CD4-positive, alpha-beta T cell (primary cell): ENCODE measurements around the gene KIAA0825. TPM values are rescaled to one million over a fixed set of nuclear protein-coding genes. Genes with fewer than 3 reads are reported as not detected.
A peak's percentile ranks its signal among the peaks of the same experiment; 100 is the strongest.

Experiments used
- ATAC-seq: fragments of 200-7000 bp; cut with Tn5 transposase; one replicate; pipeline ENCODE4 v1.10.0; 2022; ENCODE audit warnings: mild to moderate bottlenecking; ENCODE audit not compliant: poor library complexity
- CTCF ChIA-PET: fragments of 350-600 bp; sonication (Branson Sonifier 250); formaldehyde crosslinking; loops from one replicate; lab custom pipeline; 2021; ENCODE audit warnings: antibody characterized with exemption, inconsistent platforms; lab: Charles Lee
- POLR2A ChIA-PET: fragments of 350-600 bp; sonication (Branson Sonifier 250); formaldehyde crosslinking; loops from one replicate; lab custom pipeline; 2021; ENCODE audit warnings: antibody characterized with exemption, inconsistent platforms; lab: Charles Lee
- DNase-seq, 14 experiments: peaks; one replicate each; pipeline ENCODE4 v3.0.0-alpha.2; 2013 to 2020; ENCODE audit warnings: mixed read lengths in 2 of 14
- H3K27ac ChIP-seq, 2 donors: one replicate each; pipeline versions ENCODE4 v1.5.1 to v1.7.0; 2013; ENCODE audit warnings: low read length in 2 of 2, low read depth in 1 of 2, mild to moderate bottlenecking in 1 of 2
- H3K27me3 ChIP-seq, 2 experiments: 1 replicate in 1 of 2; 2 replicates in 1 of 2; pipeline versions ENCODE4 v1.6.1 to v1.7.0; 2013; ENCODE audit warnings: low read length in 2 of 2, control low read depth in 1 of 2, mild to moderate bottlenecking in 1 of 2, moderate library complexity in 1 of 2; ENCODE audit not compliant: insufficient read depth in 2 of 2, control insufficient read depth in 1 of 2
- H3K36me3 ChIP-seq: one replicate; pipeline ENCODE4 v1.6.1; 2013; ENCODE audit warnings: low read length, control low read depth; ENCODE audit not compliant: insufficient read depth
- H3K4me1 ChIP-seq: one replicate; pipeline ENCODE4 v1.6.1; 2013; ENCODE audit warnings: low read length, control low read depth; ENCODE audit not compliant: insufficient read depth
- H3K4me3 ChIP-seq: one replicate; pipeline ENCODE4 v1.5.1; 2013; ENCODE audit warnings: mild to moderate bottlenecking, low read length, moderate library complexity
- H3K9me3 ChIP-seq, 2 experiments: 1 replicate in 1 of 2; 2 replicates in 1 of 2; pipeline versions ENCODE4 v1.6.1 to v1.7.0; 2013; ENCODE audit warnings: low read length in 2 of 2, mild to moderate bottlenecking in 2 of 2, control low read depth in 1 of 2, moderate library complexity in 1 of 2; ENCODE audit not compliant: control insufficient read depth in 1 of 2, insufficient read depth in 1 of 2
- H3K27ac Mint-ChIP-seq: one replicate; pipeline ENCODE4 v1.8.0; 2020; ENCODE audit warnings: mixed read lengths
- H3K27me3 Mint-ChIP-seq: one replicate; pipeline ENCODE4 v1.8.0; 2021; ENCODE audit warnings: mixed read lengths
- H3K36me3 Mint-ChIP-seq: one replicate; pipeline ENCODE4 v1.8.0; 2021; ENCODE audit warnings: low read depth, mixed read lengths
- H3K4me1 Mint-ChIP-seq: one replicate; pipeline ENCODE4 v1.8.0; 2021; ENCODE audit warnings: low read depth, mixed read lengths
- H3K4me3 Mint-ChIP-seq: one replicate; pipeline ENCODE4 v1.8.0; 2020; ENCODE audit warnings: mild to moderate bottlenecking, mixed read lengths
- H3K9me3 Mint-ChIP-seq: one replicate; pipeline ENCODE4 v1.8.0; 2020; ENCODE audit warnings: mixed read lengths
- intact Hi-C, 2 experiments: fragments of 100-400 bp; cut with DNase I in 1 of 2; cut with micrococcal nuclease in 1 of 2; formaldehyde crosslinking; loops; one replicate each; pipeline versions ENCODE4 v1.15.1 to v1.9.0; 2023 to 2025; cut with DNase I, micrococcal nuclease
- total RNA-seq, 174 experiments: library from RNA in 2 of 174; stranded (reverse) in 2 of 174; gene quantifications; one replicate each; pipeline ENCODE4 v1.2.3 and lab custom pipeline; 2021 to 2026
- TF ChIP-seq, protein P1 (sequence below): fragments of 200-600 bp; IDR thresholded peaks from one replicate; pipeline ENCODE4 v1.8.0; 2022; ENCODE audit warnings: antibody characterized with exemption, mild to moderate bottlenecking

KIAA0825 gene
- total RNA-seq, 2 experiments from 2014 or later, result 1.5 to 1.6 TPM

DNA sequence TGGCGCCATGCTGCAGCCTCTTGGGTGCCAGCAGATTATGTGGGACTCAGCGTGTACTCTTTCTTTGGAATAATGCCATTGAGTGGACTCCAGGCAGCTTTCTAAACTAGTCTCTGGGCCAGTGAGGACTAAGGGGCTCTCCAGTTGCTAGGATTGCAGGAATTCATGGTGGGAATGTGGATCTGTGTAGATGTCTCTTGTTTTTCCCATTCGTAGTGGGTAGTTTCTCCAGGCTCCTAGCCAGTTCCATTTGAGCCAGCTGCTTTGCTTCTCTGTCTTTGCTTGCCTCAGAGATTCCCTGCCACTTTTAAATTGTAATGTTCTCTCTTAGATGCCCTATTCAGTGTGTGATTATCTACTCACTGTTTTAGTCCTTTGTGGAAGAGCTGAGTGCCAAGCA is 42.7 kb upstream of the KIAA0825 start:
- Histone ChIP-seq H3K4me1 (no peaks in the 10 kb centered on the region), H3K27ac (no peak overlapping the region), H3K4me3 (no peak overlapping the region), H3K36me3 (peaks cover 17% of the 10 kb centered on the region), H3K9me3 (peaks cover 15 to 20% of the 10 kb centered on the region in 2 experiments), H3K27me3 (no peaks in the 10 kb centered on the region)
- TF ChIP-seq, protein P1, sequence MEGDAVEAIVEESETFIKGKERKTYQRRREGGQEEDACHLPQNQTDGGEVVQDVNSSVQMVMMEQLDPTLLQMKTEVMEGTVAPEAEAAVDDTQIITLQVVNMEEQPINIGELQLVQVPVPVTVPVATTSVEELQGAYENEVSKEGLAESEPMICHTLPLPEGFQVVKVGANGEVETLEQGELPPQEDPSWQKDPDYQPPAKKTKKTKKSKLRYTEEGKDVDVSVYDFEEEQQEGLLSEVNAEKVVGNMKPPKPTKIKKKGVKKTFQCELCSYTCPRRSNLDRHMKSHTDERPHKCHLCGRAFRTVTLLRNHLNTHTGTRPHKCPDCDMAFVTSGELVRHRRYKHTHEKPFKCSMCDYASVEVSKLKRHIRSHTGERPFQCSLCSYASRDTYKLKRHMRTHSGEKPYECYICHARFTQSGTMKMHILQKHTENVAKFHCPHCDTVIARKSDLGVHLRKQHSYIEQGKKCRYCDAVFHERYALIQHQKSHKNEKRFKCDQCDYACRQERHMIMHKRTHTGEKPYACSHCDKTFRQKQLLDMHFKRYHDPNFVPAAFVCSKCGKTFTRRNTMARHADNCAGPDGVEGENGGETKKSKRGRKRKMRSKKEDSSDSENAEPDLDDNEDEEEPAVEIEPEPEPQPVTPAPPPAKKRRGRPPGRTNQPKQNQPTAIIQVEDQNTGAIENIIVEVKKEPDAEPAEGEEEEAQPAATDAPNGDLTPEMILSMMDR, result no peak
- ATAC-seq, result no peak
- intact Hi-C loops, result no loop called here
- H3K9me3 Mint-ChIP-seq, result peaks cover 21% of the 10 kb centered on the region
- H3K4me1 Mint-ChIP-seq, result no peaks in the 10 kb centered on the region
- H3K36me3 Mint-ChIP-seq, result peaks cover 77% of the 10 kb centered on the region
- no peak overlapping the region for H3K27ac Mint-ChIP-seq
- H3K4me3 Mint-ChIP-seq, result no peak overlapping the region
- ChIA-PET POLR2A (no interaction called here), CTCF (no interaction called here)
- no peak for DNase-seq
- no peaks in the 10 kb centered on the region for H3K27me3 Mint-ChIP-seq

DNA sequence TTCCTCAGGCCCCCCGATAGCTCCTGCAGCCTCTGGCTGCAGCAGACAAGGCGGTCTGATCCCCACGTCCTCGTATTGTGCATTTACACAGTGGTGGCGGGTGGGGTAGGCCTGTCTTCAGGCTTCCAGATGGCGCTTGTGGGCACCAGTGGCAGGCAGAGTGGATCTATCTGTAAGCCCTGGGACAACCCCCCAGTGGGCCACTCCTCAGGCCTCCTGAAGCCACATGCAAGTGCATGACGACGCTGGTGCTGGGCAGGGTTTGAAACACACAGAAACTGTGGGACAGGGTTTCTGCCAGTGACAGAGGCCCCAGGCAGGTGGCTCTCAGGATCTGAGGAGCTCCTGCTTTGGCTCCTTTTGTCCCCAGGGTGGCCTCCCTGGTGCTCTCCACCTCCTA is 42.1 kb upstream of the KIAA0825 start:
- Histone ChIP-seq H3K4me1 (no peaks in the 10 kb centered on the region), H3K27me3 (no peaks in the 10 kb centered on the region), H3K36me3 (peaks cover 17% of the 10 kb centered on the region), H3K4me3 (no peak overlapping the region), H3K27ac (no peak overlapping the region), H3K9me3 (peaks cover 15 to 20% of the 10 kb centered on the region in 2 experiments)
- no peaks in the 10 kb centered on the region for H3K27me3 Mint-ChIP-seq
- TF ChIP-seq, protein P1, result no peak
- no peak overlapping the region for H3K27ac Mint-ChIP-seq
- no peaks in the 10 kb centered on the region for H3K4me1 Mint-ChIP-seq
- ChIA-PET CTCF (no interaction called here), POLR2A (no interaction called here)
- peaks cover 78% of the 10 kb centered on the region for H3K36me3 Mint-ChIP-seq
- H3K9me3 Mint-ChIP-seq, result peaks cover 26% of the 10 kb centered on the region
- intact Hi-C loops, result no loop called here
- no peak overlapping the region for H3K4me3 Mint-ChIP-seq
- ATAC-seq, result no peak
- DNase-seq, result peak in 1 of 14 experiments; percentile 3

DNA sequence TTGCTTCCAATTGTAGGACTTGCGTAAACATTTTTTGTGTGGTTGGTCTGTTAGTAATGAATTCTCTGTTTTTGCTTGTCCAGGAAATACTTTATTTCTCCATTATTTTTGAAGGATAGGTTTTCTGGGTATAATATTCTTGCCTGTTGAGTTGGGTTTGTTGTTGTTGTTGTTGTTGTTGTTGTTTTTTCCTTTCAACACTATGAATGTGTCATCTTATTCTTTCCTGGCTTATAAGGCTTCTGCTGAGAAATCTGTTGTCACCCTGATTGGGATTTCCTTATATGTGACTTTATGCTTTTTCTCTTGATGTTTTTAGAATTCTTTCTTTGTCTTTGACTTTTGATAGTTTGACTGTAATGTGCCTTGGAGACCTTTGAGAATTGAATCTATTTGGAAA is 39.9 kb upstream of the KIAA0825 start:
- DNase-seq (no peak), ATAC-seq (no peak)
- TF ChIP-seq, protein P1, result no peak
- peaks cover 82% of the 10 kb centered on the region for H3K36me3 Mint-ChIP-seq
- Histone ChIP-seq H3K9me3 (peaks cover 15 to 28% of the 10 kb centered on the region in 2 experiments), H3K27me3 (no peaks in the 10 kb centered on the region), H3K4me3 (no peak overlapping the region), H3K36me3 (peaks cover 21% of the 10 kb centered on the region), H3K4me1 (no peaks in the 10 kb centered on the region), H3K27ac (no peak overlapping the region)
- no peaks in the 10 kb centered on the region for H3K4me1 Mint-ChIP-seq
- ChIA-PET POLR2A (no interaction called here), CTCF (no interaction called here)
- no peaks in the 10 kb centered on the region for H3K27me3 Mint-ChIP-seq
- H3K9me3 Mint-ChIP-seq, result peaks cover 34% of the 10 kb centered on the region
- intact Hi-C loops, result no loop called here
- H3K27ac Mint-ChIP-seq, result no peak overlapping the region
- H3K4me3 Mint-ChIP-seq, result no peak overlapping the region
